MCF 10A (cell line): ENCODE results near the gene SYAP1. TPM values are rescaled to one million over a fixed set of nuclear protein-coding genes. Genes with fewer than 3 reads are reported as not detected.

ENCODE experiments used
- Bru-seq: library from RNA; stranded (reverse); fragments of 400-500 nt; gene quantifications from one replicate; lab custom pipeline; 2021; lab: Mats Ljungman, UMichigan
- BruChase-seq, 2 experiments: library from RNA; stranded (reverse); fragments of 400-500 nt; gene quantifications; one replicate each; lab custom pipeline; 2021; lab: Mats Ljungman, UMichigan
- BruUV-seq: library from RNA; stranded (reverse); fragments of 400-500 nt; replicated peaks from 2 replicates; lab custom pipeline; 2021; lab: Mats Ljungman, UMichigan
- CTCF ChIA-PET: fragments of 300-600 bp; sonication (Branson Sonifier 250); formaldehyde crosslinking; extraction: SDS; loops from one replicate; lab custom pipeline; 2021; ENCODE audit warnings: antibody characterized with exemption, inconsistent platforms; lab: Yijun Ruan, JAX
- POLR2A ChIA-PET: fragments of 300-600, 350-650 bp; sonication (Branson Sonifier 250); formaldehyde crosslinking; extraction: SDS; loops from one replicate; lab custom pipeline; 2020; ENCODE audit warnings: antibody characterized with exemption, inconsistent platforms; lab: Yijun Ruan, JAX
- DNase-seq: peaks from one replicate; pipeline ENCODE4 v3.0.0-alpha.2; 2018; ENCODE audit not compliant: unreplicated experiment
- H3K27ac Mint-ChIP-seq: one replicate; pipeline ENCODE4 v1.8.0; 2022; ENCODE audit warnings: mild to moderate bottlenecking, low read depth, mixed read lengths; ENCODE audit not compliant: unreplicated experiment
- H3K27me3 Mint-ChIP-seq: one replicate; pipeline ENCODE4 v1.8.0; 2022; ENCODE audit warnings: mixed read lengths; ENCODE audit not compliant: insufficient read depth, unreplicated experiment
- H3K36me3 Mint-ChIP-seq: one replicate; pipeline ENCODE4 v1.8.0; 2022; ENCODE audit warnings: mild to moderate bottlenecking, moderate library complexity, mixed read lengths; ENCODE audit not compliant: insufficient read depth, unreplicated experiment
- H3K4me1 Mint-ChIP-seq: one replicate; pipeline ENCODE4 v1.8.0; 2022; ENCODE audit warnings: mixed read lengths; ENCODE audit not compliant: insufficient read depth, unreplicated experiment
- H3K4me3 Mint-ChIP-seq: one replicate; pipeline ENCODE4 v1.8.0; 2022; ENCODE audit warnings: mild to moderate bottlenecking, moderate library complexity, mixed read lengths; ENCODE audit not compliant: unreplicated experiment
- H3K9me3 Mint-ChIP-seq: one replicate; pipeline ENCODE4 v1.8.0; 2022; ENCODE audit warnings: mixed read lengths; ENCODE audit not compliant: unreplicated experiment
- CTCF ChIP-seq: fragments of 200-600 bp; IDR thresholded peaks from one replicate; pipeline ENCODE4 v1.8.0; 2022; ENCODE audit warnings: antibody characterized with exemption, mild to moderate bottlenecking; ENCODE audit not compliant: unreplicated experiment
- intact Hi-C: fragments of 100-400 bp; cut with micrococcal nuclease; formaldehyde crosslinking; loops from 2 replicates; pipeline ENCODE4 v1.14.1; 2022
- long read RNA-seq: library from polyadenylated mRNA; stranded (forward); transcript quantifications from one replicate; pipeline ENCODE4 v2.0.0, GENCODE V29; 2022
- total RNA-seq: library from RNA; stranded (reverse); gene quantifications from 2 replicates; pipeline ENCODE4 v1.2.3, GENCODE V29; 2022

Gene SYAP1
- total RNA-seq (37.0 and 40.0 TPM in 2 replicates), Bru-seq, nascent RNA (percentile 76 among the genes with signal in this experiment), BruChase-seq, experiment 1, labeled RNA remaining after a 6-hour chase (percentile 88 among the genes with signal in this experiment), BruChase-seq, experiment 2, labeled RNA remaining after a 2-hour chase (percentile 76 among the genes with signal in this experiment)
- long read RNA-seq, full-length matches to known transcripts: 184 of 200 reads
- long read RNA-seq, partial matches to known transcripts: 5 of 200 reads
- long read RNA-seq, other reads (novel, unspliced or antisense): 11 of 200 reads

GRCh38 chrX:16719334-16720084 is at the start of gene SYAP1:
SYAP1 (plus strand) TSS chrX:16719612; CDS start chrX:16719725, 113 bp downstream.
- intact Hi-C loops: loop anchor here (1.0 kb wide), 1 partner anchor 68 kb away; no protein-coding TSS in a partner anchor
- ChIA-PET CTCF (interaction anchor here (0.7 to 1.2 kb wide), 3 partner anchors 14 to 62 kb away, joined by 3 to 4 read pairs (median 4); no protein-coding TSS in a partner anchor), POLR2A (interaction anchor here (0.7 to 2.6 kb wide), 32 partner anchors 8 to 1045 kb away, joined by 3 to 30 read pairs (median 4); partner anchors contain the start of genes AP1S2, CA5B, RBBP7 and TXLNG)
- Mint-ChIP-seq H3K4me3 (peak within 1 kb of the TSS; percentile 94), H3K9me3 (no peaks in the 10 kb centered on the region), H3K4me1 (peaks cover 5% of the 10 kb centered on the region), H3K27ac (peak within 1 kb of the TSS; percentile 99), H3K27me3 (peaks cover 8% of the 10 kb centered on the region), H3K36me3 (no peaks in the 10 kb centered on the region)
- no TSS peak for BruUV-seq
- DNase-seq: peak; percentile 98
- TF ChIP-seq CTCF: no peak

GRCh38 chrX:16671005-16671404 is 48.4 kb upstream of the SYAP1 start:
- CTCF ChIA-PET: interaction anchor here (0.6 to 4.7 kb wide), 12 partner anchors 10 to 1153 kb away, joined by 3 to 34 read pairs (median 4); partner anchors contain the start of gene S100G
- DNase-seq: peak; percentile 57
- intact Hi-C loops: loop anchor here (1.0 to 10.0 kb wide), 4 partner anchors 235 to 906 kb away; partner anchors contain the start of gene GRPR

GRCh38 chrX:16678689-16679088 is 40.7 kb upstream of the SYAP1 start:
- peaks cover 54% of the 10 kb centered on the region for H3K27me3 Mint-ChIP-seq
- peaks cover 27% of the 10 kb centered on the region for H3K36me3 Mint-ChIP-seq
- ChIA-PET POLR2A (no interaction called here), CTCF (interaction anchor here (0.7 to 1.5 kb wide), 3 partner anchors 8 to 242 kb away, joined by 3 to 4 read pairs (median 3); no protein-coding TSS in a partner anchor)
- no TSS peak for BruUV-seq
- intact Hi-C loops: loop anchor here (10.0 kb wide), 1 partner anchor 914 kb away; no protein-coding TSS in a partner anchor
- DNase-seq: no peak
- no peaks in the 10 kb centered on the region for H3K9me3 Mint-ChIP-seq
- no peak overlapping the region for H3K27ac Mint-ChIP-seq
- no peaks in the 10 kb centered on the region for H3K4me1 Mint-ChIP-seq
- TF ChIP-seq CTCF: no peak
- H3K4me3 Mint-ChIP-seq: no peak overlapping the region

More at GRCh38 chrX:16671005-16671404, 48.4 kb upstream of the SYAP1 start:
- no peaks in the 10 kb centered on the region for H3K9me3 Mint-ChIP-seq
- no peak overlapping the region for H3K4me3 Mint-ChIP-seq
- BruUV-seq: no TSS peak
- POLR2A ChIA-PET: no interaction called here
- TF ChIP-seq CTCF: peak; percentile 45
- peaks cover 33% of the 10 kb centered on the region for H3K36me3 Mint-ChIP-seq
- no peaks in the 10 kb centered on the region for H3K4me1 Mint-ChIP-seq
- no peak overlapping the region for H3K27ac Mint-ChIP-seq
- peaks cover 23% of the 10 kb centered on the region for H3K27me3 Mint-ChIP-seq
